Dermis blood vessel endothelial cell (primary cell): Measurements from ENCODE around the gene MAD2L1. TPM values are rescaled to one million over a fixed set of nuclear protein-coding genes. Genes with fewer than 3 reads are reported as not detected.
A peak's percentile ranks its signal among the peaks of the same experiment; 100 is the strongest.

Experiments used
- DNase-seq: peaks from one replicate; pipeline ENCODE4 v3.0.0; 2010
- total RNA-seq: library from RNA; depleted of rRNA; stranded (reverse); fragments of >200 nt; gene quantifications from 2 replicates; pipeline ENCODE4 v1.2.3, GENCODE V29; 2014

MAD2L1 gene
- total RNA-seq, 1 donor from 2014 or later = 6.8 TPM

DNA sequence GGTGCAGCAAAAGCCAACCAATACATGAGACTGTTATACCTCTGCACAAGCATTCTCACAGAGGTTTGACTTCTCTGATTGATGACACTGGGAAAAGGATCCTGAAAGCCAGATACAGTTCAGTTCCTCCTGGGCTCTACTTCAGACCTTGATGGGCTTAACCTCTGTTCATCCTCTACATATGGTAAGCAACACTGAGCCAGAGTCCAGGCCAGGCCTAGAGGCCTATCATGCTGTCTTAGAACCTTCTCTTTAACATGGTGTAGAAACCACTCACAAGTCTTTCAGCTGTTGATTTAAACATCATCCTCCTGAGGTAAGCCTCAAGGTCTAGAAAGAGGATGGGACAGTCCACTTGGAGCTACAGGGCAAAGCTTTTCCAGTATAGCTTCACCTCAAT lies 9.2 kb downstream of the MAD2L1 start:
- DNase-seq = no peak

GRCh38 chr4:120056246-120056645 lies 10.4 kb downstream of the MAD2L1 start:
- peak; percentile 24 for DNase-seq

DNA sequence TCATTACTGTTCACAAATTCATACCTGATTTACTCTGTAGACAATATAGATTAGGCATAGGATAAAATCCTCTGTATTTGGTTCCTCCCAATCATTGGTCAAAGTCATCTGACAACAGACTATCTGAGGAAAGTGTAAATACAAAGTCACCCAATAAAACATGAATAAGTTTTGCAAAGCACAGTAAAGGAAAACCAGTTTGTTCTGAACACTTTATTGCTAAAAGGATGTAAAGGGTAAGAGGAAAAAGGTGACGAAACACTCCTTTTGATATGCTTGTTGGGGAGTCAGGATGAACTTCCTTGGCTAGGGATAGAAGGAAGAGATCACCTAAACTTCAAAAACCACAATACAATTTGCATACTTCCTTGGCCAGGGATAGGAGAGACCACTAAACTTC lies 10.9 kb downstream of the MAD2L1 start:
- no peak for DNase-seq

DNA sequence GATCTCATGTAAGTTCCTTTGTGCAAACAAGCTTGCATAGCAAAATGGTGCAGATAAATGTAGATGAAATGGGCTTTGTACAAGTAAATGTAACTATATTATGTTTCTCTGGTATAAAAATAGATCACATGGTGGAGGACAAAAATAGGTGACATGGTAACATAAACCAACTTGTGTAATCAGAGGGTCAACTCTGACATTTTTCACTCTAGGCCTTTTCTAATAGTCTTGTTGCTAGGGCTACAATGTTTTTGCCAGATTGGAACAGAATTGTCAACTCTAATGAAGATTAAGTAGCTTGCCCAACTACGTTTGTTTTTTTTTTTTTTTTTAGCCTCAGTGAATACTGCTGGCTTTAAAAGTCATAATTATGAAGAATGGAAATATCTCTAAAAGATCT lies 11.5 kb downstream of the MAD2L1 start:
- no peak for DNase-seq

DNA sequence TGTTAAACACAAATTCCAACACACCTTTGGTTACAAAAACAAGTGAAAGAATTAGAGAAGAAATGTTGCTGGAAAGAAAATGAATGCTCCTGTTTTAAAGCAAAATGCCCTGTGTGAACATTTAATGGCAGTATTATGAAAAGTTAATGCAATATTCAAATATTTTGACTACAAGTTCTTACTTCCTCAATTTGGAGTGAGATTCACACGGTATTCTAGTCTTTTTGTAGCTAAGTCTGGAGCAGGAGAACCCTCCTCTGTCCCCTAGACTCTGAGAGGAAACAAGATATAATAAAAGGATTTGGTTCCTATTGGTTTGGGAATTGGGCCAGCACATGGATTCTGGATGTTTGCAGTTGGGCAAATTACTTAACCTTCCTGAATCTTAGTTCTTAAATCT lies 12.7 kb downstream of the MAD2L1 start:
- DNase-seq = no peak

DNA sequence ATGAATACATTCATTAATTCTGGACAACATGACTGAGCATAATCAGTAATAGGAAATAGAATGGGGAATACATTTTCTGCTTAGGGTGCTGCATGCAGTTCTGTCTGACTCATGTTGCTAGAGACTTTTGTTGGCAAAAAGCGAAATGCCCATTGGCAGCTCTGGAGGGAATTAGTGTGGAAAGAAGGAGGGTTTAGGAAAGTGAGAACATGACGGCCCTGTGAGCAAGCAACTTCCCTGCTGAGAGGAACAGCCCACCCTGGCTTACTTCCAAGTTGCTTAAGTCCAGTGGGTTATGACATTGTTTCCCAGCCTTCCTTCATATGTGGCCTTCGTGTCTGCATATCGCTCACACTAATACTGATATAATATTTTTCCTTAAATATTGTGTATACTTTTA lies 13.8 kb downstream of the MAD2L1 start:
- DNase-seq = peak; percentile 66

DNA sequence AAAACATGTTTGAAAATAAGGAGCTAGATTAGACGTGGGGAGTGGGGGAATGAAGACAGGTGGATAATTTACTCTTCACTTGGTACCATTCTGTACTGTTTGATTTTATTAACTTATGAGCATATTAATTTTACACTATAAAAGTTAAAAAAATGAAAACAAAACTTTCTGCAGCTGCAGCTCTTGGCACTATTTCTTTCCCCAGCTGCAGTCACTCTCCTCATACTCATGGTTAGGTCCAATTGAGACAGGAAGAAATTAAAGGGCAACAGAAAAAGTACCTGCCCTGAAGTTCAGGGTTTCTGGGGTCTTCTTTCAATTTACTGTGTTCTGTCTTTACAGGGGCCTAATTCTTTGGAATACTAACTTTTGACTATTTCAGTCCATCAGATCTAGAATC lies 15.4 kb downstream of the MAD2L1 start:
- no peak for DNase-seq

GRCh38 chr4:120049732-120050494 lies 16.7 kb downstream of the MAD2L1 start:
- peak; percentile 88 for DNase-seq

GRCh38 chr4:120043828-120044227 lies 22.8 kb downstream of the MAD2L1 start:
- DNase-seq = no peak

- no peak for DNase-seq
Observed at GRCh38 chr4:120037411-120037810, 29.2 kb downstream of the MAD2L1 start.

GRCh38 chr4:120034913-120035312 lies 31.7 kb downstream of the MAD2L1 start:
- DNase-seq = no peak

DNA sequence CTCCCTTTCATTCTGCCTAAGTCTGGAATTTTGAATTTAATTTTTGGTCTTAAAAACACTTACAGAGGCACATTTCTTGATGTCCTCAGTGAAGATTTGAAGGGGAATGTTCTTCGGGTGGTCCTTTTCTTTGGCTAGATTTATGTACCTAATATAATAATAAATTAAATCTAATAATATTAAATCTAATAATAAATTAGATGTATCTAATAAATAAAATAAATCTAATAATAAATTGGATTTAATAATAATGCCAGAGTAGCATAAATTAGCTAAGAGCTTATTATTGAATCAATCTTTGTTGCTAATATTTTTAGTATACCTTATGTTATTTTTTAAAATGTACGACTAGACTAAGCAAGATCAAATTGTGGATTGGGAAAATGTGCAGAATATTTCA lies 39.8 kb downstream of the MAD2L1 start:
- DNase-seq = no peak

DNA sequence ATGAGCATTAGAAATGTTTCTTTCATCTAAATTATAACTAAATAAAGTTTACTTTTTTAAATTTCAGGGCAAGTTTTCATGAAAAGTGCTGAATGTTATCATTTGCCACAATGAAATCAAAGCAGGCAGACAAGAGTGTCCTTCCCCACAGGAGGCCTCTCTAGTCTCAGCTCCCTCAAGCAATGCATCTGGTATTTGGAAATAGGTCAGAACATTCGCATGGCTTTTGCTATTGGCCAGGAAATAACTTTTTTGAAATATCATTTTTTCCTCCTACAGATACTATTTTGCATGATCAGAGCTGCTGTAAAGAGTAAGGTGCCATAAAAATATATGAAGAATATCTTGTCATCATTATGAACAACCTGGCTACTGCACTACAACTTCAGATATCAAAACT lies 41.1 kb downstream of the MAD2L1 start:
- no peak for DNase-seq

DNA sequence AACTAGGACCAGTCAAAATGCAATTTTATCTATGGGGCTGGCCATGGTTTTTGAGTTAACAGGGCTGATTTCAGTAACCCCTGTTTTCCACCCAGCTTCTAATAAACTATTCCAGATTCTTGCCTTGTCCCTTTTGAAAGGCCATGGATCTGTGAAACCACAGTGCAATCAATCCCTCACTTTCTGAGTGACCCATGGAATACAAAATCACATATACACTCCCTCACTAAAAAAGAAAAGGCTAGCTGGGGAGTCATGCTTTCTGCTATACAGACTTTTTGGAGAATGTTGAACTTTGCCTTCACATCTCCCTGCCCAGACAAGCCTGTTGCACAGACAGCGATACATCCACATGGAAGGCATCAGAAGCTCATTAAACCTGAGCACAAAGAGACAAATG lies 47.9 kb downstream of the MAD2L1 start:
- DNase-seq = no peak

DNA sequence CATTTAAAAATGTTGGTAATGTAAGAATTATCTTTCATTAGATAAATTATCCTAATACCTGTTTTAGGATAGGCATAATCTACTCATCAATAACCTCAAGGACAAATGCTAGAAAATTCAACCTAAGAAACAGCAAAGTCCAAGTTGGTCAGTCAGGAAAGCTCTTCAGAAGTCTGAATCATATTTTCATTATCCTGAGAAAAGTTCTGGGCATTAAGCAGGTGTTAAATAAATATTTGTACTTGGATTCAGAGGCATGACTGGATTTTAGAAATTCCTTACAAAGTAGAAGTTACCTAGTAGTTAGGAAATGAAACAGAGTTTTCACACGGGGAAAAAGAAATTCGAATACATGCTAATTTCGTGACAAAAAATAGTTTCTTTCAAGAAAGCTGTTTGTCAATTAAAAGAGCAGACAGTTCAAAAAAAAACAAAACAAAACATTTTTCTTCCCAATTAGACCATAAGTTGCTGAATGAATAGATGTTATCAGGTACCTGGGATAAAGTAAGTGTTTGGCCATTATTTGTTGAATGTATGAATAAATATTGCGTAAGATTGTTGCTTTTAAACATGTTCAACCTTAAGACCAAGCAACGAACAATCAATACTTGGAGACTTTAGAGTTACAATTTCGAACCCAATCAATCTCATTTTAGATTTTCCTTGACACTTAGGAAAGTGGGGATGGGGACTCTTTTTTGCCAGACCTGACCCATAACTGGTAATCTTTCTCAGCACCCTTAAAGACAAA lies 48.5 kb downstream of the MAD2L1 start:
- no peak for DNase-seq

DNA sequence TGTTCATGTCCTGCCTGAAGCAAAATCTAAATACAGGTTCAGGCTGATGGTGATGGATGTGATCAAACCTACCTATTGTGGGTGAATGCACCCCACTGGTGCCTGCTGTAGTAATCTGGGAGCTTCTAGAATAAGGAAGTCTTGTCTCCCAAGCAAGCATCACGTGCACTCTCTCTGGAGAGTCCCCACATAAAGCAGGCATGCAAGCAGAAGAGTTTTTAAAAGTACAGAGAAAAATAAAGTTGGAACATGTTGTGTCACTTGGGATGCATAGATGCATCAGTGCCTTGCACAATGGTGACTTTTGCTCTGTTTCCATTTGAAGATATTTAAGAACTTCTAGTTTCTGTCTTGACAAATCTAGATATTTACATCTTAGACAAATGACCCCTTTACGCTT lies 54.9 kb downstream of the MAD2L1 start:
- DNase-seq = no peak

DNA sequence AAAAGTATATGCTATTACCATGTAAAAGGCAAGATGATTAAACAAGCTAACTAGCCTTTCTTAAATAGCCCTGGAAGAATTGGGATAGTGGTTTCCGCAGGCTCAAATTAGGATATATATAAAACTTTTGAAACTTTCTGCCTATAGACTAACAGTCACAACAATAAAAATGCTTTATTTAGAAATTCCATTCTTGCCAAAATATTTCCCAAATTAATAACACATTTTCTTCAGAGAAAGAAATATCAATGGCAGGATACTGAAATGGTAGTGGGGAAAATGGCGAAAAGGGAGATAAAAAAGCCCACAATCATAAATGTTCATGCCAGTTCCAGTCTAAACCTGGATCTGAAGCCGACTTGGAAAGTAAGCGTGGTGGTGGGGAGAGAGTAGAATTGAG lies 56.0 kb downstream of the MAD2L1 start:
- DNase-seq = no peak

DNA sequence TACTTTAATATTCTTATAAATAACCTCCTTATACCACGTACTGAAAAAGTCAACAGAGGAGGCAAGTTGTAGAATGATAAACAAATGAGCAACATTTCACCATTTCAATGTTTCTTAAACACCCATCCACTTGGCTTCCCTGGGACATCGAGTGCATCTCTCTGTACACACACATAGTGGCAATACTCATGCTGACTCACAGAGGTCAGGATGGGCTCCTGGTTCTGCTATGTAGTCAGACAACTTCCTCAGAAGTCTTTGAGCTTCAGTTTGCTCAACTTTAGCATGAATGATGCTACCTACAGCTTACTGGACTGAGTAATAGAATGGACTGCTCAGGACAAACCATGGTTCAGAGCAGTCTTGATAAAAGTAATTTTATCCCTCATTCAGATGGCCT lies 56.9 kb downstream of the MAD2L1 start:
- DNase-seq = no peak

DNA sequence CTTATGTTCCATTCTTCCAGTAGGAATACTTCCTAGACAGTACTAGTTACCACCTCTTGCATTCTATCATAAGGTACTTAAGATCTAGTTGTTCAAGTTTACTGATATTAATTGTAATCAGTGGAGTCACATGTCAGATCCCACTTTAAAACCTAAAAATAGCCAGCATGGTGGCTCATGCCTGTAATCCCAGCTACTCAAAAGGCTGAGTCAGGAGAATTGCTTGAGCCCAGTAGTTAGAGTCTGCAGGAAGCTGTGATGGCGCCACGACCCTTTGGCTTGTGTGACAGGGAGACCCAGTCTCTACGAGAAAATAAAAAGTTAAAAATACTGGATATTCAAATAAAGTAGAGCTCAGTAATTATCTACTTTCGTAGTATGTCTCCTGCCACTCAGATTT lies 57.7 kb downstream of the MAD2L1 start:
- no peak for DNase-seq

GRCh38 chr4:120007896-120008436 lies 58.7 kb downstream of the MAD2L1 start:
- no peak for DNase-seq

GRCh38 chr4:120007191-120007871 lies 59.3 kb downstream of the MAD2L1 start:
- no peak for DNase-seq
